ENCODE results near the gene FOXI3. TPM values are rescaled to one million over a fixed set of nuclear protein-coding genes. Genes with fewer than 3 reads are reported as not detected.

Gene FOXI3
- total RNA-seq, 1 experiment from 2014 or later, result 19.2 TPM

- H3K27me3 ChIP-seq (ENCODE audit: insufficient read depth, low read length), result no peaks in the 10 kb centered on the region
- Mint-ChIP-seq H3K9me3 (no peaks in the 10 kb centered on the region), H3K27me3 (ENCODE audit: low read depth) (no peaks in the 10 kb centered on the region), H3K4me1 (peaks cover 42 to 50% of the 10 kb centered on the region in 2 experiments), H3K27ac (no peak overlapping the region), H3K36me3 (ENCODE audit: insufficient read depth in 1 of 3, low read depth in 3 of 3) (no peaks in the 10 kb centered on the region), H3K4me3 (no peak overlapping the region)
- no peaks in the 10 kb centered on the region for H4K20me1 ChIP-seq (ENCODE audit: control insufficient read depth, insufficient read depth, insufficient read length)
- H2BK120ac ChIP-seq (ENCODE audit: low read depth, low read length, poor library complexity, severe bottlenecking), result no peak overlapping the region
- H2BK20ac ChIP-seq (ENCODE audit: low read depth, low read length, poor library complexity, severe bottlenecking), result no peak overlapping the region
- no peak overlapping the region for H3K56ac ChIP-seq (ENCODE audit: insufficient read length, low read depth, low read length)
- no peak overlapping the region for H3K4ac ChIP-seq (ENCODE audit: low read depth, low read length)
- no CpG with 5 or more reads among the region's 7 CpGs for WGBS (ENCODE audit: extremely low coverage, insufficient read length, low lambda C conversion rate)
- no peak overlapping the region for H3K18ac ChIP-seq (ENCODE audit: insufficient read length, low read depth, low read length)
- no peak overlapping the region for H3K14ac ChIP-seq (ENCODE audit: insufficient read depth, low read length)
- H2AFZ ChIP-seq (ENCODE audit: low read length), result no peak overlapping the region
- H3K27ac ChIP-seq (ENCODE audit: insufficient read length, low read depth, low read length), result no peak overlapping the region
- H2AK5ac ChIP-seq (ENCODE audit: insufficient read length, low read length), result no peak overlapping the region
- H2BK12ac ChIP-seq (ENCODE audit: insufficient read length, low read depth, low read length), result no peak overlapping the region
- H3K79me1 ChIP-seq (ENCODE audit: insufficient read depth, low read depth, low read length, poor library complexity, severe bottlenecking), result no peaks in the 10 kb centered on the region
- no peak overlapping the region for H2BK5ac ChIP-seq (ENCODE audit: insufficient read length, low read length)
- H4K8ac ChIP-seq (replicated peaks; ENCODE audit: insufficient read length, low read depth, low read length), result no peak overlapping the region
- TF ChIP-seq, protein P1, sequence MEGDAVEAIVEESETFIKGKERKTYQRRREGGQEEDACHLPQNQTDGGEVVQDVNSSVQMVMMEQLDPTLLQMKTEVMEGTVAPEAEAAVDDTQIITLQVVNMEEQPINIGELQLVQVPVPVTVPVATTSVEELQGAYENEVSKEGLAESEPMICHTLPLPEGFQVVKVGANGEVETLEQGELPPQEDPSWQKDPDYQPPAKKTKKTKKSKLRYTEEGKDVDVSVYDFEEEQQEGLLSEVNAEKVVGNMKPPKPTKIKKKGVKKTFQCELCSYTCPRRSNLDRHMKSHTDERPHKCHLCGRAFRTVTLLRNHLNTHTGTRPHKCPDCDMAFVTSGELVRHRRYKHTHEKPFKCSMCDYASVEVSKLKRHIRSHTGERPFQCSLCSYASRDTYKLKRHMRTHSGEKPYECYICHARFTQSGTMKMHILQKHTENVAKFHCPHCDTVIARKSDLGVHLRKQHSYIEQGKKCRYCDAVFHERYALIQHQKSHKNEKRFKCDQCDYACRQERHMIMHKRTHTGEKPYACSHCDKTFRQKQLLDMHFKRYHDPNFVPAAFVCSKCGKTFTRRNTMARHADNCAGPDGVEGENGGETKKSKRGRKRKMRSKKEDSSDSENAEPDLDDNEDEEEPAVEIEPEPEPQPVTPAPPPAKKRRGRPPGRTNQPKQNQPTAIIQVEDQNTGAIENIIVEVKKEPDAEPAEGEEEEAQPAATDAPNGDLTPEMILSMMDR (conservative IDR thresholded peaks at IDR 0.05), result no peak
- H3T11ph ChIP-seq (ENCODE audit: low read length), result no peak overlapping the region
- H2BK15ac ChIP-seq (ENCODE audit: low read depth, low read length), result no peak overlapping the region
- H3K9ac ChIP-seq (ENCODE audit: extremely low read depth, insufficient read length, low read length), result no peak overlapping the region
- H4K5ac ChIP-seq (ENCODE audit: insufficient read length, low read depth, low read length), result no peak overlapping the region
- H3K9me3 ChIP-seq (ENCODE audit: control insufficient read depth, low read depth, low read length), result no peaks in the 10 kb centered on the region
- no peaks in the 10 kb centered on the region for H3K79me2 ChIP-seq (ENCODE audit: insufficient read depth, low read length)
- peaks cover 10% of the 10 kb centered on the region for H3K4me1 ChIP-seq (ENCODE audit: insufficient read depth, low read length)
- no peak overlapping the region for H3K4me2 ChIP-seq (ENCODE audit: insufficient read depth, insufficient read length, low read length)
- no peak overlapping the region for H3K23ac ChIP-seq (ENCODE audit: insufficient read length, low read depth, low read length)
- H3K23me2 ChIP-seq (ENCODE audit: insufficient read length, low read depth, low read length, poor library complexity, severe bottlenecking), result no peaks in the 10 kb centered on the region
- no peak overlapping the region for H4K91ac ChIP-seq (ENCODE audit: insufficient read length, low read depth, low read length)
- no peak for DNase-seq
These were observed 20.3 kb upstream of the FOXI3 start for GRCh38 chr2:88472811-88473210.

All from H9 (cell line).